ENCODE measurements around the gene QRICH1. TPM values are rescaled to one million over a fixed set of nuclear protein-coding genes. Genes with fewer than 3 reads are reported as not detected.
A peak's percentile ranks its signal among the peaks of the same experiment; 100 is the strongest.

Gene QRICH1
- total RNA-seq, 1 donor from 2014 or later: 136 TPM

- Mint-ChIP-seq H3K27ac (ENCODE audit: unreplicated experiment) (peak overlapping the region; percentile 48), H3K4me1 (ENCODE audit: unreplicated experiment) (peaks cover 11% of the 10 kb centered on the region), H3K27me3 (ENCODE audit: unreplicated experiment) (peaks cover 12% of the 10 kb centered on the region), H3K9me3 (ENCODE audit: unreplicated experiment) (no peaks in the 10 kb centered on the region), H3K36me3 (ENCODE audit: low read depth, unreplicated experiment) (peaks cover 45% of the 10 kb centered on the region), H3K4me3 (ENCODE audit: unreplicated experiment) (peak overlapping the region; percentile 47)
- no peak for TF ChIP-seq CTCF (IDR thresholded peaks at IDR 0.05; ENCODE audit: unreplicated experiment)
- DNase-seq (ENCODE audit: low spot score): no peak
Measured at GRCh38 chr3:49098910-49099630, 5.2 kb upstream of the QRICH1 start.

- H3K9me3 Mint-ChIP-seq (ENCODE audit: unreplicated experiment): no peaks in the 10 kb centered on the region
- no peak for DNase-seq (ENCODE audit: low spot score)
- no peak overlapping the region for H3K27ac Mint-ChIP-seq (ENCODE audit: unreplicated experiment)
- peak overlapping the region; percentile 47 for H3K4me3 Mint-ChIP-seq (ENCODE audit: unreplicated experiment)
- H3K36me3 Mint-ChIP-seq (ENCODE audit: low read depth, unreplicated experiment): peaks cover 43% of the 10 kb centered on the region
- no peak for TF ChIP-seq CTCF (IDR thresholded peaks at IDR 0.05; ENCODE audit: unreplicated experiment)
- peaks cover 4% of the 10 kb centered on the region for H3K4me1 Mint-ChIP-seq (ENCODE audit: unreplicated experiment)
- peaks cover 9% of the 10 kb centered on the region for H3K27me3 Mint-ChIP-seq (ENCODE audit: unreplicated experiment)
Measured at GRCh38 chr3:49098429-49098828, 4.6 kb upstream of the QRICH1 start.

- H3K4me3 Mint-ChIP-seq (ENCODE audit: unreplicated experiment): peak overlapping the region; percentile 95
- no peak for TF ChIP-seq CTCF (IDR thresholded peaks at IDR 0.05; ENCODE audit: unreplicated experiment)
- no peaks in the 10 kb centered on the region for H3K9me3 Mint-ChIP-seq (ENCODE audit: unreplicated experiment)
- peak; percentile 81 for DNase-seq (ENCODE audit: low spot score)
- H3K4me1 Mint-ChIP-seq (ENCODE audit: unreplicated experiment): peaks cover 8% of the 10 kb centered on the region
- peak overlapping the region; percentile 96 for H3K27ac Mint-ChIP-seq (ENCODE audit: unreplicated experiment)
- peaks cover 16% of the 10 kb centered on the region for H3K27me3 Mint-ChIP-seq (ENCODE audit: unreplicated experiment)
- H3K36me3 Mint-ChIP-seq (ENCODE audit: low read depth, unreplicated experiment): peaks cover 2% of the 10 kb centered on the region
Measured at GRCh38 chr3:49092938-49093852, 676 bp downstream of the QRICH1 start.

GRCh38 chr3:49081429-49081828, 12.4 kb downstream of the QRICH1 start:
- Mint-ChIP-seq H3K4me3 (ENCODE audit: unreplicated experiment) (no peak overlapping the region), H3K27me3 (ENCODE audit: unreplicated experiment) (no peaks in the 10 kb centered on the region), H3K27ac (ENCODE audit: unreplicated experiment) (no peak overlapping the region), H3K36me3 (ENCODE audit: low read depth, unreplicated experiment) (peaks cover 4% of the 10 kb centered on the region), H3K9me3 (ENCODE audit: unreplicated experiment) (no peaks in the 10 kb centered on the region), H3K4me1 (ENCODE audit: unreplicated experiment) (no peaks in the 10 kb centered on the region)
- no peak for DNase-seq (ENCODE audit: low spot score)
- TF ChIP-seq CTCF (IDR thresholded peaks at IDR 0.05; ENCODE audit: unreplicated experiment): no peak
